BLaER1 (cell line): ENCODE data around the gene TUT4.

Experiments
- H3K27ac ChIP-seq: shearing (Covaris generic); formaldehyde crosslinking; 2 replicates; pipeline ENCODE4 v1.8.1; 2022
- H3K27me3 ChIP-seq: shearing (Covaris generic); formaldehyde crosslinking; 2 replicates; pipeline ENCODE4 v1.8.1; 2022
- H3K36me3 ChIP-seq: shearing (Covaris generic); formaldehyde crosslinking; 2 replicates; pipeline ENCODE4 v1.8.1; 2022
- H3K4me1 ChIP-seq: shearing (Covaris generic); formaldehyde crosslinking; 2 replicates; pipeline ENCODE4 v1.8.1; 2022
- H3K4me2 ChIP-seq: shearing (Covaris generic); formaldehyde crosslinking; 2 replicates; pipeline ENCODE4 v1.8.1; 2022
- H3K4me3 ChIP-seq: shearing (Covaris generic); formaldehyde crosslinking; 2 replicates; pipeline ENCODE4 v1.8.1; 2022
- H3K9ac ChIP-seq: shearing (Covaris generic); formaldehyde crosslinking; 2 replicates; pipeline ENCODE4 v1.8.1; 2022
- H3K9me3 ChIP-seq: shearing (Covaris generic); formaldehyde crosslinking; 2 replicates; pipeline ENCODE4 v1.8.1; 2022
- H4K20me1 ChIP-seq: shearing (Covaris generic); formaldehyde crosslinking; 2 replicates; pipeline ENCODE4 v1.8.1; 2022
- Cebpa-rat ChIP-seq: shearing (Covaris generic); IDR thresholded peaks from 2 replicates; pipeline ENCODE4 v1.8.1; 2022

The TUT4 gene

GRCh38 chr1:52477876-52478275, 75.0 kb downstream of the TUT4 start:
- Histone ChIP-seq H3K36me3 (peaks cover 72% of the 10 kb centered on the region), H3K9ac (no peak overlapping the region), H4K20me1 (no peaks in the 10 kb centered on the region), H3K27me3 (no peaks in the 10 kb centered on the region), H3K27ac (no peak overlapping the region), H3K4me3 (no peak overlapping the region), H3K4me2 (no peak overlapping the region), H3K4me1 (peaks cover 62% of the 10 kb centered on the region), H3K9me3 (no peaks in the 10 kb centered on the region)
- no peak for TF ChIP-seq Cebpa-rat

- TF ChIP-seq Cebpa-rat = no peak
- Histone ChIP-seq H3K4me1 (peaks cover 62% of the 10 kb centered on the region), H3K27me3 (no peaks in the 10 kb centered on the region), H3K27ac (no peak overlapping the region), H4K20me1 (no peaks in the 10 kb centered on the region), H3K4me2 (peak overlapping the region; percentile 51), H3K36me3 (peaks cover 66% of the 10 kb centered on the region), H3K9me3 (no peaks in the 10 kb centered on the region), H3K9ac (no peak overlapping the region), H3K4me3 (no peak overlapping the region)
Measured at GRCh38 chr1:52476943-52477342, 75.9 kb downstream of the TUT4 start.

GRCh38 chr1:52474807-52475206, 78.1 kb downstream of the TUT4 start:
- Histone ChIP-seq H3K4me1 (peaks cover 56% of the 10 kb centered on the region), H3K36me3 (peaks cover 66% of the 10 kb centered on the region), H3K27ac (no peak overlapping the region; the same call in 1 of the 2 replicates), H4K20me1 (no peaks in the 10 kb centered on the region), H3K4me3 (no peak overlapping the region), H3K27me3 (no peaks in the 10 kb centered on the region), H3K9ac (no peak overlapping the region), H3K9me3 (no peaks in the 10 kb centered on the region), H3K4me2 (peak overlapping the region; percentile 51)
- no peak for TF ChIP-seq Cebpa-rat

- peaks cover 44% of the 10 kb centered on the region for H3K4me1 ChIP-seq
- no peak overlapping the region for H3K27ac ChIP-seq
- no peaks in the 10 kb centered on the region for H3K27me3 ChIP-seq
- H3K4me3 ChIP-seq = no peak overlapping the region
- no peak overlapping the region for H3K4me2 ChIP-seq
- H3K9ac ChIP-seq = no peak overlapping the region
- no peaks in the 10 kb centered on the region for H3K9me3 ChIP-seq
- peaks cover 62% of the 10 kb centered on the region for H3K36me3 ChIP-seq
- H4K20me1 ChIP-seq = no peaks in the 10 kb centered on the region
- TF ChIP-seq Cebpa-rat = no peak
Measured at GRCh38 chr1:52473039-52473438, 79.9 kb downstream of the TUT4 start.

GRCh38 chr1:52472384-52472783, 80.5 kb downstream of the TUT4 start:
- no peak overlapping the region for H3K27ac ChIP-seq
- H3K36me3 ChIP-seq = peaks cover 59% of the 10 kb centered on the region
- H3K9me3 ChIP-seq = no peaks in the 10 kb centered on the region
- no peak for TF ChIP-seq Cebpa-rat
- H3K4me2 ChIP-seq = no peak overlapping the region
- no peak overlapping the region for H3K4me3 ChIP-seq
- peaks cover 38% of the 10 kb centered on the region for H3K4me1 ChIP-seq
- no peak overlapping the region for H3K9ac ChIP-seq
- H4K20me1 ChIP-seq = no peaks in the 10 kb centered on the region
- no peaks in the 10 kb centered on the region for H3K27me3 ChIP-seq

GRCh38 chr1:52469108-52469507, 83.8 kb downstream of the TUT4 start:
- Histone ChIP-seq H3K36me3 (peaks cover 66% of the 10 kb centered on the region), H3K27me3 (no peaks in the 10 kb centered on the region), H3K27ac (no peak overlapping the region), H3K4me3 (no peak overlapping the region), H3K9me3 (no peaks in the 10 kb centered on the region), H3K4me2 (no peak overlapping the region), H3K4me1 (0 out of 2 replicates have a peak, but pooled peaks cover 6% of the 10 kb centered on the region), H4K20me1 (no peaks in the 10 kb centered on the region), H3K9ac (no peak overlapping the region)
- TF ChIP-seq Cebpa-rat = no peak

GRCh38 chr1:52463891-52464290, 89.0 kb downstream of the TUT4 start:
- H3K27me3 ChIP-seq = no peaks in the 10 kb centered on the region
- H3K4me3 ChIP-seq = no peak overlapping the region
- TF ChIP-seq Cebpa-rat = no peak
- no peak overlapping the region for H3K9ac ChIP-seq
- H3K9me3 ChIP-seq = no peaks in the 10 kb centered on the region
- peaks cover 65% of the 10 kb centered on the region for H3K36me3 ChIP-seq
- no peak overlapping the region for H3K27ac ChIP-seq
- no peaks in the 10 kb centered on the region for H4K20me1 ChIP-seq
- H3K4me1 ChIP-seq = no peaks in the 10 kb centered on the region
- no peak overlapping the region for H3K4me2 ChIP-seq

GRCh38 chr1:52461821-52462220, 91.1 kb downstream of the TUT4 start:
- H3K9me3 ChIP-seq = no peaks in the 10 kb centered on the region
- no peak overlapping the region for H3K4me2 ChIP-seq
- H3K27ac ChIP-seq = no peak overlapping the region
- no peak overlapping the region for H3K4me3 ChIP-seq
- TF ChIP-seq Cebpa-rat = no peak
- H4K20me1 ChIP-seq = no peaks in the 10 kb centered on the region
- H3K4me1 ChIP-seq = no peaks in the 10 kb centered on the region
- no peak overlapping the region for H3K9ac ChIP-seq
- H3K36me3 ChIP-seq = peaks cover 76% of the 10 kb centered on the region
- H3K27me3 ChIP-seq = no peaks in the 10 kb centered on the region

GRCh38 chr1:52460694-52461093, 92.2 kb downstream of the TUT4 start:
- H3K4me1 ChIP-seq = no peaks in the 10 kb centered on the region
- no peaks in the 10 kb centered on the region for H4K20me1 ChIP-seq
- no peak overlapping the region for H3K4me3 ChIP-seq
- no peaks in the 10 kb centered on the region for H3K9me3 ChIP-seq
- peaks cover 75% of the 10 kb centered on the region for H3K36me3 ChIP-seq
- H3K27me3 ChIP-seq = no peaks in the 10 kb centered on the region
- H3K9ac ChIP-seq = no peak overlapping the region
- no peak overlapping the region for H3K4me2 ChIP-seq
- TF ChIP-seq Cebpa-rat = no peak
- no peak overlapping the region for H3K27ac ChIP-seq

- Histone ChIP-seq H3K27me3 (no peaks in the 10 kb centered on the region), H3K36me3 (peaks cover 81% of the 10 kb centered on the region), H3K4me1 (no peaks in the 10 kb centered on the region), H3K4me2 (no peak overlapping the region), H3K9ac (no peak overlapping the region), H3K27ac (no peak overlapping the region), H4K20me1 (no peaks in the 10 kb centered on the region), H3K9me3 (no peaks in the 10 kb centered on the region), H3K4me3 (no peak overlapping the region)
- no peak for TF ChIP-seq Cebpa-rat
Measured at GRCh38 chr1:52455686-52456085, 97.2 kb downstream of the TUT4 start.

GRCh38 chr1:52454779-52455178, 98.1 kb downstream of the TUT4 start:
- H3K9ac ChIP-seq = no peak overlapping the region
- H3K4me1 ChIP-seq = no peaks in the 10 kb centered on the region
- no peak for TF ChIP-seq Cebpa-rat
- peaks cover 77% of the 10 kb centered on the region for H3K36me3 ChIP-seq
- no peak overlapping the region for H3K4me2 ChIP-seq
- H3K4me3 ChIP-seq = no peak overlapping the region
- H4K20me1 ChIP-seq = no peaks in the 10 kb centered on the region
- H3K27ac ChIP-seq = no peak overlapping the region
- no peaks in the 10 kb centered on the region for H3K9me3 ChIP-seq
- no peaks in the 10 kb centered on the region for H3K27me3 ChIP-seq
